GM04504 (cell line): Measurements from ENCODE around the gene GTF2A1.
"Not testable (repeated sequence)": the region's sequence is repeated elsewhere in the genome, so short reads cannot be mapped to it uniquely, and the experiment has no call there.

Source experiments
- DNase-seq: peaks from one replicate; pipeline ENCODE4 v3.0.0-alpha.2; 2012; ENCODE audit warnings: low read depth

The GTF2A1 gene

DNA sequence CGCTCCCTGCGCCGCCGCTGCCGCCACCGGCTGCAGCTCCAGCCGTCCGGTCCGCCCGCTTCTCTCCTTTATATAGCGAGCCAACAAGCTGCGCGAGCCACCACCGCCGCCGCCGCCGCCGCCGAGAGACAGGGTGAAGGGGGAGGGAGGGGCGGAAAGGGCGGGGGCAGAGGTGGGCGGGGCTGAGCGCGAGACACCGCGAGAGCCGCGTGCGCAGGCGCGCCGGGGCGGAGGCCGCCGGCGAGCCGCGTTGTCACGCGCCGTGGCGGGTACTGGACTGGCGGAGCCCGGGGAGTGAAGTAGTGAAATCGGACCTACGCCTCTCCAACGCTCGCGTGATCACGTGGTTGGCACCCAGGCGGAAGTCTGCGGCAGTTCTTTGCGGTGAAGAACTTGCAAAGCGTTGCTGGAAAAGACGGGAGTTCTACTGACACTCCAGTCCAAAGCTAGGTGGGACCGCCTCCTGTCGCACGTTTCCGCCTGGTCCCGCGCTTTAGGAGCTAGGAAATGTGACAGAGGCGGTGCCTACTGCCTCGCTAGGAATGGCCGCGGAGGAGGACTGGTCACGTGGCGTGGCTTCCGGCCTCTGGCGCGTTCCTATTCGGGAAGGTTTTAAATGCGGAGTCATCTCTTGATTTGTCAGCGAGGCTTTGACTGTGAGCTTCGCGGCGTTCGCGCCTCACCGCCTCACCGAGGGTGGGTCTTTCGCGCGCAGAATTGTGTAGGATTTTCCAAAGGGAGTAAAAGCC, at the start of gene GTF2A1:
Gene GTF2A1 (minus strand): TSS at position 130 of the 749 bp plus-strand sequence. CDS start 441 bp downstream, outside the sequence.
- peak; percentile 93 for DNase-seq

DNA sequence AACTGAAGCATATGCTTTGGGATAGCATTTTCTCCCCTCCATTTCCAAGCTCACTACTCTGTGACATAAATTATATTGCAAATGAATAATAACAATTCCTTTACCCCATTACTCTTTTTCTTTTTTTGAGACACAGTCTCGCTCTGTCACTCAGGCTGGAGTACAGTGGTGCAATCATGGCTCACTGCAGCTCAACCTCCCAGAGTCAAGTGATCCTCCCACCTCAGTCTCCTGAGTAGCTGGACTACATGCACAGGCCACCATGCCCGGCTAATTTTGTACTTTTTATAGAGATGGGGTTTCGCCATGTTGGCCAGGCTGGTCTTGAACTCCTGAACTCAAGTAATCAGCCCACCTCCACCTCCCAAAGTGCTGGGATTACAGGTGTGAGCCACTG, 49.2 kb upstream of the GTF2A1 start:
- DNase-seq: no peak

DNA sequence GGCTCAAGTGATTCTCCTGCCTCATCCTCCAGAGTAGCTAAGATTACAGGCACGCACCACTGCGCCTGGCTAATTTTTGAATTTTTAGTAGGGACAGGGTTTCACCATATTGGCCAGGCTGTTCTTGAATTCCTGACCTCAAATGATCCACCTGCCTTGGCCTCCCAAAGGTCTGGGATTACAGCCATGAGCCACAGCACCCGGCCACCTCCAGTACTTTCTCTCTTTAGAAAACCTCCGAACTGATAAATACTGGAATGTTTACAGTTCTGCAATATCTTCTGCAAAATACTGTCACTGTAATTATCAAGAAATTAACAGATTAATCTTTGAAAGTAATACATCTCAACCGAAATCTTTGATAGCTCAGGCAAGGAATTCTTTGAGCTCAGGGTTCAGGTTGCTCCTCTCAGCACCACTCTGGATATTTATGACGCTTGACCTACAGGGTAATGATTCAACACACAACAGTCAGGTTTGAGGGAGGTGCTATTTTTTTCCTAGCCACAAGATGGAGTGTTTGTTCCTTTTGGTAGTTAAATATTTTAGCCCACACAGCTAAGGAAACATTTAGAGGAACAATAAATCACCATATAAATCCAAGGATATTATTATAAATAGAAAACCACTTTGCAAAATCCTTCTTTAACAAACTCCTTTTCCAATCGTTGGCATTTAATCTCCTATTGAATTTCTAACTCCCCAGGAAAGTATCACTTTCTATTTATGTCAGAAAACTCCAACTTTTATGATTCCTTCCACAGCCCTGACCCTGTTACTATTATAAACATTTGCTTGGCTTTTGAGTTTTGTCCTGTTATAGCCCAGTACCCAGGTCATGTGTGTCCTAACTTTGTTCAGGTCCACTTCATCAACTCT, 48.6 kb upstream of the GTF2A1 start:
- DNase-seq: peak; percentile 31

DNA sequence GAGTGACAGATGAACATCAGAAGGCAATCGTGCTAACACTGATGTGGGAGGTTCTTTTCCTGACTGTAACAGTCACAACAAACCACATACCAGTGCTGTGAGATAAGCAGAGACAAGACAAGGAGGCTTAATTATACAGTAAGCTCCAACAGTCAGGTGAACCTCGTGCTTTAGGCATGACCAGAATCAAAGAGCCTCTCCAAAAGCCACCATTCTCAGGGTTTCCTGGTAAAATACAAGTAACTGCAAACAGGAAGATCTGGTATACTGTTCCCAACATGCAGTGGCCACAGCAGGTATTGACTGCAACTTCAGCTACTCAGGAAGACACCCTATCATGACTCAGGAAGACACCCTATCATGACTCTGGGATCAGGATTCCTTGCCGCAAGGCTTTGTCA, 47.3 kb upstream of the GTF2A1 start:
- no peak for DNase-seq

DNA sequence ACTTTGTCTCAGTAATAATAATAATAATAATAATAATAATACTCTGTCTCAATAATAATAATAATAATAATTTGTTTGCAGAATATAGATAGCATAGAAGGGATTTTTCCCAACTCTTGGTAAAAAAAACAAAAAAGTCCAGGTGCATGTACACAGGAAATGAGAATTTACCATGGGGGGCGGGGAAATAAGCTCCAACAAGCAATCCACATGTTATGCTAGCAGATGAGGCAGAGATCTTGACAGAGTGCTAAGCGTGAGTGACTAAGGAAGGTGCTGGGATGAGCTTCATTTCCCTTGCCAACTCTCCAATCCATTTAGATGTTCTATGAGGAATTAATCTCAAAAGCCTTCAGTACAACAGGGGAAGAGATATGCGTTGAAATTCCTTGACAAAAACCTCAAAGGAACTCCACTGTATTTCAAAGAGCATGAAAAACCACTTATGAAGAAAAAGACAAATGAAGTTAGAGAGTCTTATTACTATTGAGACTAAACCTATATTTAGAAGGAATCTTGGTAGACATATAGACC, 44.9 kb upstream of the GTF2A1 start:
- DNase-seq: no peak

DNA sequence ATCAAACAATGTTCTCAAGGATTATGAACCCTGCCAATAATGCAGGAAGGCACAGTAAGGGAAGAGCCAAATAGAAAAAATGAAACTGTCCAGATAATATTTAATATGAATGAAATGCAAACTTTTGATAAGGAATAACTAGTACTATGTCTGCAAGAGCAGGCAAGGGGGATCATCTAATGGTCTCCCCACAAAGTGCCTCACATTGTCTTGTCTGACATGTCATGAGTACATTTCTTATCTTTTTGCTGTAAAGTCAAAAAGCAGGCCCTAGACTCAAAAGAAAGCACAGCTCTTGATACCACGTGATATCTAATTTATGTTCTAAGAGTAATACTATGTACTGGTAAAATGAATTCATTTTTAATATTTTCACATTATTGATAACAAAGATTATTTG, 43.9 kb upstream of the GTF2A1 start:
- no peak for DNase-seq

DNA sequence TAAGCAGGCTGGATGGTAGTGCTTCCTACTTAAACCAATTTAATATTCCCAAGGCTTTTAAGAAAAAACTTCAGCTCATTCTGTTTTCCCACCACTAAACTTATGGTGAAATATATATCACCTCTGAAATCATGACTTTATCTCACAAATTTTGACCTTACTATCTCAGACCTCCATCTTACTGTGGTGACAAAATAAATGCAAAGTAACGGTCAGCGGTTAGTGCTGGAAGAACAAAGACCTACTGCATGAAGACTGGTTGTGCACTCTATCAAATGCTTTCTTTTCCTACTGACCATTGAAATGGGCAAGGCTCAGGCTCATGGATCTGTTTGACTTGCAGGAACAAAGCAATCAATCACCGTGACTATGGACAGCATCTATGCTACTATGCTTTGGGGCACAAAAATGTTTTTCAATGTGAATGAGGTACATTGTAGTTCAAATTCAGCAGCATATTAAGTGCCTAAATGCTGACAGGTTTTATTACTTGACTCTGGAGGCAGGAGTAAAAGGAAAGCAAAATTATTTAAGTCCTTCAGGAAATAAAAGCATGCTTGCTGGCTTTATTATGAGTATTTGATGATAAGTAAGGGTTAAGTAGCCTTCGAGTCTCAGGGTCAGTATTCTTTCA, 43.1 kb upstream of the GTF2A1 start:
- DNase-seq: no peak

DNA sequence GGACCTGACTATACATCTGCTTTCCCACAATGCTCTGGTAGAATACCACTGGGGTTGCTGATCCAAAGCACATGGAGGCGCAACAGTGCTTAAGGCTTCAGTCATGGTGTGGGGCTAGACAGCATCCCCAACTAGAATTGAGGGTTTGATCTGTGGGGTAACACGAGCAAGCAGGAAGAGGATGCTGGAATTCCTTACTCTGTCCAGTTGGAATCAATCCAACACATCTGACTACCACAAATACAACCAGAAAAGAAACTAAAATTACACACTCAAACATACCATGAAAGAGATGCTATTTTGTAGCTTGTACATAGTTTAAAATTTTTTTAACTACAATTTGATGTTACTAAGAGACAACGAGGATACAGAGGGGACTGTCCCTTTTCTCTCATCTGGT, 40.4 kb upstream of the GTF2A1 start:
- no peak for DNase-seq

DNA sequence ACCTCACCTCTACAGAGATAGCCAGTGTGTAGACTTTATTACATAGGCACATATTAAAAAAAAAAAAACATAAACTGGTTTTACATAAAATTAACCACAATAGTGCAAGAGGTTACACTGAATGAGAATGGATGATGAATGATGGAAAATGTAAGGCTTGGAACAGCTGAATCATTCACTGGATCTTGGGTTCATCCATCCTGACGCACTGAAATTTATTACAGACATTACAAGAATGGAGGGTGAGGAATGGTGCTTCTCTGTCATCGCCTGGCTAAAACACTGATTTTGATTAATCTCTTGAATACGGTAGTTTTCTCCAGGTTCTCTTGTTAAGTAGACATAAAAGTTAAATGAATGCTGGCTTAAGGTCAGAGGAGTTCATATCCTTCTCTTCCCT, 40.0 kb upstream of the GTF2A1 start:
- no peak for DNase-seq

DNA sequence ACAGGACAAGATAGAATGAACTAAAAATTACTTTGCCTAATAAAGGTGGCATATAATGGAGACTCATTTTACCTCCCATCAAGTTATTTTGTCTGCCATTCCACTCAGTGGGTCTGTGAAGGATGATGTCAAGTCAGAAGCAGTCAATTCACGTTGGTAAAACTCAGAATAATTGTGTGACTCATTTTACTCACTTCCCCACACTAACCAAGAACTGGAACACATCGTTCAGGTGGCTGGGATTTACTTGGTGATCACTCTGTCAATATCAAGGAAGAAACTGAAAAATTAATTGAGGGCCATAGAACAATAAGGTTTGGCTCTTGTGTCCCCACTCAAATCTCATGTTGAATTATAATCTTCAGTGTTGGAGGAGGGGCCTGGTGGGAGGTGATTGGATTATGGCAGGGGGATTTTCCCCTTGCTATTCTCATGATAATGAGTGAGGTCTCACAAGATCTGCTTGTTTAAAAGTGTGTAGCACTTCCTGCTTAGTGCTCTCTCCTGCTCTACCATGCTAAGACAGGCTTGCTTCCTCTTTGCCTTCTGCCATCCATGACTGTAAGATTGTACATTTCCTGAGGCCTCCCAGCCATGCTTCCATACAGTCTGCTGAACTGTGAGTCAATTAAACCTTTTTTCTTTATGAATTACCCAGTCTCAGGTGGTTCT, 35.7 kb upstream of the GTF2A1 start:
- no peak for DNase-seq

DNA sequence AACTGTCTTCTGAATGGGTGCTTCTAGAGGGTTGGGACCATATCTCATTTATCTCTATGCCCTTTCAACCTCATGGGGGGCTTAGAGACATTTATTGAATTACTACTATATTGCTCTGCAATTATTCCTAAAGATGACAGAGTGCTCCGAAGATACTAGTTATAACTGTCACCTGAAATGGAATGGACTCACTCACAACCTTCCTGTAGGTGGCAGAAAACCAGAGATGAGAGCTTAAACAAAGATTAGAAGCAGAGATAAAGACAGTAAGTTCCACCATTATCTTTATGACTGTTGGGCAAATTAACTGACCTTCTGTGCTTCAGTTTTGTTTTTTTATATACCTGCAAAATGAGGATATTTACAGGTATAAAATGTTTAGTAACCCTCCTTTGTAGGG, 31.5 kb upstream of the GTF2A1 start:
- no peak for DNase-seq

DNA sequence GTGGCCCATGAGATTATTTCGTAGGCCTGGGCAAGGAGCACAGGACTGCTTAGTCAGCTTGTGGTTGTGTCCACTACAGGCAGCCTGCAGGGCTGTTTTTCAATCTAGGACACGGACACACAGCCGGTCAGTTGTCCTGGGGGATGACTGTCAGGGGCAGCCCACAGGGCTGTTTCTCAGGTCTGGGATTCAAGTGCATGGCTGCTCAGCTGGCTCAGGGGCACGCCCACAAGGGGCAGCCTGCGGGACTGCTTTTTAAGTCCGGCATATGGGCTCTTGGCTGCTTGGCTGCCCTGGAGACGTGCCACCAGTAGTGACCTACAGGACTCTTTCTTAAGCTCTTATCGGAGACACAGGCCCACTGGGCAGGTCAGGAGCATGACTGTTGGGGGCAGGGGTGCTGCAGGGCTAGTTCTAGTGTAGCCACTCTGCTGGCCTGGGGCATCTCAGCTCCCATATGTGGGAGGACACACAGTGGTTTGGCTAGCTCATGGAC, 26.6 kb upstream of the GTF2A1 start:
- peak; percentile 24 for DNase-seq

DNA sequence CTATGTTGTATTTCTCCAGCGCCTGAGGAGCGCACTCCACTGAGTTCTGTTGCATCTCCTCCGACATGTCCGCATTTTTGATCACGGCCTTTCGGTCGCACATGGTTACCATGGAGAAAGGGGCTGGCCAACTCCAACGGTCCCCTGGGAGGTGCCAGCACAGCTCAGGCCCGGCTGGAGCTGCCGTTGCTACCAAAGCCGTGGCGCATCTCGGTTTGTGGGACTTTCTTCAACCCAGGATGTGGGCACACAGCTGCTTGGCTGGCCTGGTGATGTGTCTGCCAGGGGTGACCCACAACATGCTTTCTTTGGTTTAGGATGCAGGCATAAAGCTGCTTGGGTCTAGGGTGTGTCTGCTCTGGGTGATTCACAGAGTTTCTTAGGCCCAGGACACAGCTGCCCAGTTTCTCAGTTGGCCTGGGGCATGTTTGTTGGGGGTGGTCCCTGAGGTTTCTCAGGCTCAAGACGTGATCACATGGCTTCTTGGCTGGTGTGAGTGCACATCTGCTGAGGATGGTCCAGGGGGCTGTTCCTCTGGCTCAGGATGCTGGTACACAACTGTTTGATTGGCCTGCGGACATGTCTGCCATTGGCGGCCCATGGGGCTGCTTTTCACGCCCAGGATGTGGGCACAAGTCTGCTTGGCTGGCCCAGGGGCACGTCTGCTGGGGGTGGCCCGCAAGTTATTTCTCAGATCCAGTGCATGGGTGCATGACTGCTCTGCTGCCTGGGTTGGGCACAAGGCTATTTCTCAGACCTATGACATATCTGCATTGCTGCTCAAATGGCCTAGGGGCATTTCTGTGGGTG, 25.9 kb upstream of the GTF2A1 start:
- DNase-seq: peak; percentile 38

DNA sequence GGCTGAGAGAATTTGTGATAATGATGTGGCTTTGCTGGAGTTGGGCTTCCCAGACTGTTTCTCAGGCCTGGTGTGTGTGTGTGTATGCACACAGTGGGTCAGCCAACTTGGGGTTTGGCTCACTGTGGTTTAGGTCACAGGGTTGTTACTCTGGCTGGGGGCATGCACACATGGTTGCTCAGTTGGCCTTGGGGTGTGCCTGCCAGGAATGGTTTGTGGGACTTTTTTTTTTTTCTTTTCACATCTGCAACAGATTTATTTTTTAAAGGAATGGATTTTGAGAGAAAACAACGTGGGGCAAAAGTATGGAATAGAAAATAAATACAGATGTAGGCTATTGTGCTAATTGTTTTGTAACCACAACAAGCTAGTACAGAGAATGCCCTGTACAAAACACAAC, 25.0 kb upstream of the GTF2A1 start:
- peak; percentile 25 for DNase-seq

DNA sequence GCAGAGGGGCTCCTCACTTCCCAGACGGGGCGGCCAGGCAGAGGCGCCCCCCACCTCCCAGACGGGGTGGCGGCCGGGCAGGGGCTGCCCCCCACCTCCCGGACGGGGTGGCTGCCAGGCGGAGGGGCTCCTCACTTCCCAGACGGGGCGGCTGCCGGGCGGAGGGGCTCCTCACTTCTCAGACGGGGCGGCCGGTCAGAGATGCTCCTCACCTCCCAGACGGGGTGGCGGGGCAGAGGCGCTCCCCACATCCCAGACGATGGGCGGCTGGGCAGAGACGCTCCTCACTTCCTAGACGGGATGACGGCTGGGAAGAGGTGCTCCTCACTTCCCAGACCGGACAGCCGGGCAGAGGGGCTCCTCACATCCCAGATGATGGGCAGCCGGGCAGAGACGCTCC, 23.7 kb upstream of the GTF2A1 start:
- DNase-seq: not testable (repeated sequence)

DNA sequence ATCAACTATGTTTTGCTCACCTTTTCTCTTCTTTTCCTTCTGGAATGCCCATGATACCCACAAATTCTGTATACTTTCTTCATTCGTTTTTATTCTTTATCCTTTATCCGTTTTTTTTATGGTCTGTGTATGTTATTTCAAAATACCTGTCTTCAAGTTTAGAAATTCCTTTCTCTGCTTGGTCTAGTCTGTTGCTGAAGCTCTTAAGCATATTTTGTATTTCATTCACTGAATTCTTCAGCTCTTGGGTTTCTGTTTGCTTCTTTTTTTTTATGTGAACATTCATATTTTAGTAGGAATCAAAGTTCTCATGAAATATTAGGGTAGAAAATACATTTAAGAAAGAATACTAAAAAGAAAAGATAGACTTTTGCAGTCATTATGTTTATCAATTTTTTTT, 22.7 kb upstream of the GTF2A1 start:
- no peak for DNase-seq

DNA sequence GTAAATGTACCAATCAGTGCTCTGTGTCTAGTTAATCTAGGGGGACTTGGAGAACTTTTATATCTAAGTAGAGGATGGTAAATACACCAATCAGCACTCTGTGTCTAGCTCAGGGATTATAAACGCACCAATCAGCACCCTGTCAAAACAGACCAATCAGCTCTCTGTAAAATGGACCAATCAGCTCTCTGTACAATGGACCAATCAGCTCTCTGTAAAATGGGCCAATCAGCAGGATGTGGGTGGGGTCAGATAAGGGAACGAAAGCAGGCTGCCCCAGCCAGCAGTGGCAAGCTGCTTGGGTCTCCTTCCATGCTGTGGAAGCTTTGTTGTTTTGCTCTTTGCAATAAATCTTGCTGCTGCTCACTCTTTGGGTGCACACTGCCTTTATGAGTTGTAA, 16.1 kb upstream of the GTF2A1 start:
- DNase-seq: not testable (repeated sequence)

DNA sequence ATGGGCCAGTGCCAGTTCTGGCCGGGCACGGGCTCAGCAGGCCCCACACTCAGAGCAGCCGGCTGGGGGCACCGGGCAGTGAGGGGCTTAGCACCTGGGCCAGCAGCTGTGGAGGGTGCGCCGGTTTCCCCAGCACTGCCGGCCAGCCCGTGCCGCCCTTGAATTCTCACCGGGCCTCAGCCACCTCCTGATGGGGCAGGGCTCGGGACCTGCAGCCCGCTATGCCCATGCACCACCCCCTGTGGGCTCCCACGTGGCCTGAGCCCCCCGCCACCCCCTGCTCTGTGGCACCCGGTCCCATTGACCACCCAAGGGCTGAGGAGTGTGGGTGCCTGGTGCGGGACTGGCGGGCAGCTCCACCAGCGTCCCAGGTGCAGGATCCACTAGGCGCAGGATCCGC, 15.4 kb upstream of the GTF2A1 start:
- no peak for DNase-seq

DNA sequence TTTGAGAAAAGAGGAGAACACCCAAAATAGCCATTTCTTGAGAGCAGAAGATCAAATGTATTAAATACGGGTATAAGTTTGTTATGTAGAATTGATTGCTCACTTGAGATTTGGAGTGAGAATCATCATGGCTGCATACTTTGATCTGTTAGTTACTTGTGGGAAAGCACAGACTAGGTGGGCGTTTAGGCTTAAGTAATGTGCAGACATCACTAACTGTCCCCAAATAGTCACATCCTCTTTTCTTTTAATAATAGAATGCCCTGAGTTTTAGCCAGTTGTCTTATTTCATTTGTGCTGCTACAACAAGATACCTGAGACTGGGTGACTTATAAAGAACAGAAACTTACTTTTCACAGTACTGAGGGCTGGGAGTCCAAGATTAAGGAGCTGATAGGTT, 14.3 kb upstream of the GTF2A1 start:
- no peak for DNase-seq

DNA sequence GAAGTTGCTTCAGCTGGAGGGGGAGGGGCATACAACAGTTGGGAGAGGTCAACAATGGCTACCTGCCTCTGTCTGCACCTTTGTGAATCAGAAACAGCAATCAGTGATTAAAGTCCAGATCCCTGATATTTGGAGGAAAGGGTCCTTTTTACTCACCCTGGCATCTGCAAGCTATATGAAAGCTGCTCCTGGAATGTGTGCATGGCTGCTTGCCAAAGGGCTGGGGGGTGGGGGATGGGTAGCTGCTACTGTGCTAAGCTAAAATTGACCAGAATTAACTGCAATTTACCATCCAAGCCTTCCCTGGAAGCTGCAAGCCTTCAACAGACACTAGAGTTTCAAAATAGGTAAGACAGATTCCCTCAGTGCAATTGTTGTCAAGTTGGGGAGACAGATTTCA, 13.5 kb upstream of the GTF2A1 start:
- DNase-seq: no peak

DNA sequence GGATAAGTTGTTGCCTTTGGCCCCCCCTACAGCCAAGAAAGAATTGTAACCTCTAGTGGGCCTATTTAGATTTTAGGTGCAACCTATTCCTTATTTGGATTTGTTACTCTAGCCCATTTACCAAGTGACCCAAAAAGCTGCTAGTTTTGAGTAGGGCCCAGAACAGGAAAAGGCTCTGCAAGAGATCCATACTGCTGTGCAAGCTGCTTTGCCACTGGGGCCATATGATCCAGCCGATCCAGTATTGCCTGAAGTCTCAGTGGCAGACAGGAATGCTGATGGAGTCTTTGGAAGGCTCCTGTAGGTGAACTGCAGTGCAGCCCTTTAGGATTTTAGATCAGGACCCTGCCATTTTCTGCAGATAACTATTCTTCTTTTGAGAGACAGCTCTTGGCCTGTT, 12.9 kb upstream of the GTF2A1 start:
- no peak for DNase-seq
